HG02840 (cell line): ENCODE results near the gene CHAD.
"Not testable (repeated sequence)": the region's sequence is repeated elsewhere in the genome, so short reads cannot be mapped to it uniquely, and the experiment has no call there.

Source experiments
- ATAC-seq: cut with Tn5 transposase; IDR thresholded peaks from one replicate; pipeline ENCODE4 v1.9.1; 2021; ENCODE audit warnings: mild to moderate bottlenecking, moderate library complexity, moderate number of reproducible peaks; ENCODE audit not compliant: unreplicated experiment, low FRiP score

Gene CHAD

DNA sequence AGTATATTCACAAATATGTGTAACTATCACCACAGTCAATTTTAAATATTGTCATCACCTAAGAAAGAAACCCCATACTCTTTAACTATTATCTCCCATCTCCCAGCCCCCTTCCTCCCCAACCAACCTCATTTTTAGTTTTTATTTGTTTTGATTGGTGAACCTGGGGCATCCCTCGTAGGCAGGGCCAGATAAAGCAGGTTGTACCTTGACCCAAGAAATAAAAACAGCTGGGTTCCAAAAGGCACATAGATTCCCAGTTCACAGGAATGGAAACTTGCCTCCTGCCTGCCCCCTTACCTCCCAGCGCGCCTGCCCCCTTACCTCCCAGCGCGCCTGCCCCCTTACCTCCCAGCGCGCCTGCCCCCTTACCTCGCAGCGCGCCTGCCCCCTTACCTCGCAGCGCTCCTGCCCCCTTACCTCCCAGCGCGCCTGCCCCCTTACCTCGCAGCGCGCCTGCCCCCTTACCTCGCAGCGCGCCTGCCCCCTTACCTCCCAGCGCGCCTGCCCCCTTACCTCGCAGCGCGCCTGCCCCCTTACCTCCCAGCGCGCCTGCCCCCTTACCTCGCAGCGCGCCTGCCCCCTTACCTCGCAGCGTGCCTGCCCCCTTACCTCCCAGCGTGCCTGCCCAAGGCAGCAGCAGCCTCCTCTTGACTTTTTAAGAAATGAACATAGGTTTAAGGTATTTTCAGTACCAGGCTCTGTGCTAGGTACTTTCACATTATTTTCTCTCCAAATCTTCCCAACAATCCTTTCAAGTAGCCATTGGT, 7.3 kb upstream of the CHAD start:
- not testable (repeated sequence) for ATAC-seq

GRCh38 chr17:50475362-50475761, 6.7 kb upstream of the CHAD start:
- no peak for ATAC-seq

- ATAC-seq: no peak
These were observed 5.8 kb upstream of the CHAD start for GRCh38 chr17:50474523-50474922.

DNA sequence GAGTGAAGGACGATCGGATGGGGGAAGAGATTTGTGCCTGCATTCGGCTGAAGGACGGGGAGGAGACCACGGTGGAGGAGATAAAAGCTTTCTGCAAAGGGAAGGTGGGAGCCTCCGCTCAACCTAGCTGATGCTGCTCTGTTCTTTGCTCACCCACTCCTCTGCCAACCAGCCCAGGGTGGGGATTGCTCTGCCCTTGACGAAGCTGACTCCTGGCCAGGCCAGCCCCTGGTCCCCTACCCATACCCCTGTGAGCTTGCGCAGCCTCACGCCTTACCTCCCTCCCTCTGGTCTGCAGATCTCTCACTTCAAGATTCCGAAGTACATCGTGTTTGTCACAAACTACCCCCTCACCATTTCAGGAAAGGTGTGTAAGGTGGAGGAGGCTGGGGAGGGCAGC, 5.2 kb upstream of the CHAD start:
- ATAC-seq: no peak

DNA sequence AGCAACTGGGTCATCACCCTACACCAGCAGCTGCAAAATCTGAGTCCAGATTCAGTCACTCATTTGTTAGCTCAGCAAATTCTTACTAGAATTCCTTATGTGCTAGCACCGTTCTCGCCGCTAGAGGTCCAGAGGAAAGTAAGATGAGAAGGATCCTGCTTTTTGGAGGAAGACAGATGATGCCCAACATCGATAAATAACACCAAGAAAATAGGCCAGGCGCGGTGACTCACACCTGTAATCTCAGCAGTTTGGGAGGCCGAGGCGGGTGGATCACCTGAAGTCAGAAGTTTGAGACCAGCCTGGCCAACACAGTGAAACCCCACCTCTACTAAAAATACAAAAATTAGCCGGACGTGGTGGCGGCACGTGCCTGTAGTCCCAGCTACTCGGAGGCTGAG, 4.1 kb upstream of the CHAD start:
- ATAC-seq: not testable (repeated sequence)

DNA sequence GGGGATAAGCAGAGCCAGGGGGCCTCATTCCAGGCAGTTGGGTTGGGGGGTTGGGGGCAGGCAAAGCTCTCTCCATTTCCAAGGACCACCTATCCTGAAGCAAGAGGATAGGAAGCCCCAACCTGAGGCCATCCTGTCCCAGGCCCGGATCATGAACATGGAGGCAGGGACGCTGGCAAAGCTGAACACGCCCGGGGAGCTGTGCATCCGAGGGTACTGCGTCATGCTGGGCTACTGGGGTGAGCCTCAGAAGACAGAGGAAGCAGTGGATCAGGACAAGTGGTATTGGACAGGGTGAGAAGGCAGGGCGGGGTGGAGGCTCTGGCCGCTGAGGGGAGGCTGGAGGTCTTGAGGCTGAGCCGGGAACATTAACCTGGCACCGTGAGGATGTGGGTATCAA, 3.6 kb upstream of the CHAD start:
- ATAC-seq: no peak

DNA sequence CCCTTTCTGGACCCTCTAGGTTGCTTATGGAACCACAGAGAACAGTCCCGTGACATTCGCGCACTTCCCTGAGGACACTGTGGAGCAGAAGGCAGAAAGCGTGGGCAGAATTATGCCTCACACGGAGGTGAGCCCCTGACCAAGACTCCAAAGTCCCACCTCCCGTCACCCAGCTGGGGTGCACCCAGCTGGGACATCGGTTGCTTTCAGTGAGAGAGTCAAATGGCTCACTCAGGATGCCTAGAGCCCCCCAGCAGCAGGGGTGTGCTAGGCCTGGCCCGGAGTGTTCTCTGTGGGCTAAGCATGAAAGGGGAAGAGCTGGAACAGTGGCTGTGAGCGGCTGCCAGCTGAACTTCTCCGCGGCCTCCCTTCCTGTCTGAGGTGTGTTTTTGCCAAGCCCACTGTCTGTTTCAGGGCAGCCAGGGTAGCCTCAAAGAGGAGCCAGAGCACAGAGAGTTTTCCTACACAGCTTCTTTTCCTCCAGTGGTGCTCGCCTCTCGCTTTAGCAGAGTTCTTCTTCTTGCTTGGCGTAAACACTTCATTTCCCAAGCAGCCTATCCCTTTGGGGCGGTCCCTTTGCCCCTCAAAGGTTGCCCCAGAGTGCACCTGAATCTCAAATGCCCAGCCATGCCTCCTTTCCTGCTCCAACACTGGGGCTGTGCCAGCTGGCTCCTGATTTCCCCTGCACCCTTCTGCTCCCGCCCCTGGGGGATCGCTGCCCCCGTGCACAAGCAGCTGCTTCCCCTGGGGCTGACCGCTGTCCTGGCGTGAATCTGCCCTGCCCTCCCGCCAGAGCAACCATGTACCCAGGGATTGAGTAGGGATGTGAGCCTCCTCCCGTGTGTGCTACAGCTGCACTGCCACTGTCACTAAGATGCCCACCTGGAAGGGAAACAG, 2.6 kb upstream of the CHAD start:
- ATAC-seq: no peak

- no peak for ATAC-seq
These were observed 1.7 kb upstream of the CHAD start for GRCh38 chr17:50470426-50470825.

GRCh38 chr17:50469671-50470305, 1.1 kb upstream of the CHAD start:
- no peak for ATAC-seq

DNA sequence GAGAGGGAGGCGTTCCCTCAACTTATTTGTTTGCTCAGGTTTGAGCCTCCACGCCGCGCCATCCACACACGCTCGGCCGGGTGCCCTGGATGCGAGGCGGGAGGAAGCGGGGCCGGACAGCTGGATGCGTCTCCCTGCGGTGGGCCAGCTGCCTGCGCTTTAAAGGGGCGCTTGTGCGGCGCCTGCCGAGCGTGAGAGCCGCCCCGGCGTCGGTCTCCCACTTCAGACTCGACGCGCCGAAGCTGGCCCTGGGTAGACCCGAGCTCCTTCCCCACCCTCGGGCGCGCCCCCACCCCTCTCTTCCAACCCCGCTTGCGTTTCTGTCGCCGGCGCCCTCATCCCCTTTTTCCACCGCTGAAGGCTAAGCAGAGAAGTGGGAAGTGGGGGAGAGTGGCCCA, 527 bp upstream of the CHAD start:
- ATAC-seq: no peak

- no peak for ATAC-seq
These were observed 801 bp downstream of the CHAD start for GRCh38 chr17:50467855-50468303.

- no peak for ATAC-seq
These were observed 1.4 kb downstream of the CHAD start for GRCh38 chr17:50467114-50467854.

- ATAC-seq: no peak
These were observed 2.1 kb downstream of the CHAD start for GRCh38 chr17:50466371-50467113.

- ATAC-seq: no peak
These were observed 3.0 kb downstream of the CHAD start for GRCh38 chr17:50465635-50466034.

DNA sequence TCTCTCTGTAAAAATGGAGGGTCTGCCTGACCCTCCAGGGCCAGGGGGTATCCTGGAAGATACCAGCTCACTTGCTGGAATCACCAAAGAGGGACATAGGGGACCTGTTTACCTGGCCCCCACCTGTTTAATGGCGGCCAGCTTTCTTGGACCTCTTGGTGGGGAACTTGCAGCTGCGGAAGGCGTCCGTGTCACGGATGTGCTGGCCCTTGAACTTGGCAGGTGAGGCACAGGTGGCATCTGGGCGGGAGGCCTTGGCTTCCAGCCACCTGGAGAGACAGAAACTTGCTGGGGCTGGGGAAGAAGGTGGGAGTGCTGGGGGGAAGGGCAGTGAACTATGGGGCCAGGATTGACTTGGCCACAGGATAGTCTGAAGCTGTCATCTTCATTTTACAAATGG, 3.5 kb downstream of the CHAD start:
- no peak for ATAC-seq

- ATAC-seq: no peak
These were observed 3.9 kb downstream of the CHAD start for GRCh38 chr17:50464736-50465135.

DNA sequence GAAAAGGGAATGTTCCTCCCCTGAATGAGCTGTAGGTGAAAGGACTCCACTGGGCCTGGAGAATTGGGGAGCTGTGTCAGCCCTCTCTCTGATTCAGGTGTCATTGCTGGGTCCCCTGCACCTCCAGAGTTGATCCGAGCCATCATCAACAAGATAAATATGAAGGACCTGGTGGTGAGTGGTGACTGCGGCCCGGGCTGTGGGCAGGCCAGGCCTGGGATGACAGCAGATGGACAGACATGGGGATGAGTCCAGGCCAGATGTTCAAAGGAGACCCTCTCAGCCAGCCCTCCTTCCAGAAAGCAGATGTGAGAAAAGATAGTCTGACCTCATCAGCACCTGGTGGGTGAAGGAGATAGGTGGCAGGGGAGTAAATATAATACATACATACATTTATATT, 4.6 kb downstream of the CHAD start:
- ATAC-seq: no peak

DNA sequence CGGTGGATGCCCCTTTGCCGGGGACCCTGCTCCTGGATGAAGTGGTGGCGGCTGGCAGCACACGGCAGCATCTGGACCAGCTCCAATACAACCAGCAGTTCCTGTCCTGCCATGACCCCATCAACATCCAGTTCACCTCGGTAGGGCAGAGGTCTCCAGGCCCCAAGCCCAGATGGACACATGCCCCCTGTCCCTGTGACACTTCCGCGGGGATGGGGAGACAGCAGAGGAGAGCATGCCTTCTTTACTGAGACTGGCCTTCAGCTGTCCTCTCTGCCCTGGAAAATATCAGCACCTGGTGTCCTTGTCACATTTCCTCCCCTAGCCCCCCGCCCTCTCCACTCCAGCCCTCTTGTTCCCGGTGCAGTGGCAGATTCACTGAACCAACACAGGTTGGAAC, 6.2 kb downstream of the CHAD start:
- ATAC-seq: no peak

- no peak for ATAC-seq
These were observed 7.0 kb downstream of the CHAD start for GRCh38 chr17:50461550-50462132.
